Measurements from ENCODE around the gene SH3RF3.

The SH3RF3 gene

DNA sequence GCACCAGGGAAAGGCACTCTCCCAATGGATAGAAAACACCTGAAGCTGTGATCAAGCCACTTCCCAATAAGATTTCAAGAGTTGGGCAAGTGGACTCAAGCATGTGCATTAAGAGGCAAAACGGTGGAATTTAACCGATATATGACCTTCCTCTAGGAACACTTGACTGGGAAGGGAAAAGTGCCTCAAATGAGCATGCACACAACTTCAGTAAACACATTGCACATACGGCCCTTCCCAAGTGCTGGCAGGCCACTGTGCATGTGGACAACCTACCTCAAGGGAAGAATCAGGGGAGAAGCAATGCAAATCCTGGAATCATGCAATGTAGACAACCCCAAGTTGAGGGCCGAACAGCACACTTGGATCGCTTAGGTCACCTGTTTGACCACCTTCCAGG is 23.9 kb upstream of the SH3RF3 start:
- H3K4me2 ChIP-seq (ENCODE audit: low read length): no peak overlapping the region
- H3K27me3 ChIP-seq (ENCODE audit: insufficient read depth, low read length): no peaks in the 10 kb centered on the region
- no peak overlapping the region for H2BK120ac ChIP-seq (ENCODE audit: insufficient read depth, low read length, poor library complexity)
- no peak overlapping the region for H3K4me3 ChIP-seq (ENCODE audit: low read depth, low read length)
- no peak overlapping the region for H2AK5ac ChIP-seq (ENCODE audit: low read length)
- H2BK5ac ChIP-seq (ENCODE audit: low read depth, low read length, poor library complexity): no peak overlapping the region
- no peak overlapping the region for H3K23ac ChIP-seq (ENCODE audit: low read length)
- H3K4me1 ChIP-seq (ENCODE audit: control insufficient read depth in 1 of 2, insufficient read depth in 2 of 2, low read length in 2 of 2): no peaks in the 10 kb centered on the region
- H2BK12ac ChIP-seq (ENCODE audit: low read length): no peak overlapping the region
- H2AFZ ChIP-seq (ENCODE audit: insufficient read depth, low read length, poor library complexity): no peak overlapping the region
- H3K9me3 ChIP-seq (ENCODE audit: insufficient read depth, low read depth, low read length): no peaks in the 10 kb centered on the region
- no peaks in the 10 kb centered on the region for H3K79me1 ChIP-seq (ENCODE audit: low read length)
- no peak overlapping the region for H3K4ac ChIP-seq (ENCODE audit: low read depth, low read length)
- no peak overlapping the region for H3K18ac ChIP-seq (ENCODE audit: low read length)
- H3K36me3 ChIP-seq (ENCODE audit: control insufficient read depth in 1 of 2, insufficient read depth in 2 of 2, low read length in 2 of 2): no peaks in the 10 kb centered on the region
- no peak for DNase-seq
- H3K27ac ChIP-seq (ENCODE audit: low read depth, low read length): no peak overlapping the region
- H3K9ac ChIP-seq (ENCODE audit: low read length): no peak overlapping the region
- H3K14ac ChIP-seq (ENCODE audit: low read length): no peak overlapping the region
- no CpG with 5 or more reads among the region's 5 CpGs for WGBS (ENCODE audit: extremely low coverage, insufficient coverage, insufficient read length)
- H4K8ac ChIP-seq (ENCODE audit: low read depth, low read length): no peak overlapping the region
- H4K91ac ChIP-seq (ENCODE audit: low read depth, low read length): no peak overlapping the region
- no peak overlapping the region for H4K12ac ChIP-seq (ENCODE audit: low read depth, low read length)
- H3K79me2 ChIP-seq (ENCODE audit: control insufficient read depth, insufficient read depth, low read length, poor library complexity): no peaks in the 10 kb centered on the region

DNA sequence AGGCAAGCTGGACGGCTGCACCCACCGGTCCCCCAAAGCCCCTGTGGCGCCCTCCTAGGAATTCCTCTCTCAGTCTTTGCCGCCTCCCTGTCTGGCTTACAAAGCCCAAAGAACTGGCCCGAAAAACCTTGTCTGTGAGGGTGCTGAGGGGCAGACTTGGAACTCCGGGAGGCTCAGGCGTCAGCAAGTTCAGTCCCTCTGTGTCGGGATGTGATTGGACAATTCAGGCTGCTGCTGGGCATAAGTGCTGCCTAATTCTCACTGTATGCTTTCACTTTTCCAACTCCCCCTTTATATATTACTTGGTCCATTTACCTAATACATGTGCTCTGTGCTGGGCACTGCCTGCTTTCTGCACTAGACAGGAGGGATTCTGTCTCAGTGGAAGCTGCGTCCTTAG is 20.3 kb upstream of the SH3RF3 start:
- Histone ChIP-seq H3K14ac (ENCODE audit: low read length) (no peak overlapping the region), H3K18ac (ENCODE audit: low read length) (no peak overlapping the region), H2AFZ (ENCODE audit: insufficient read depth, low read length, poor library complexity) (no peak overlapping the region), H3K9me3 (ENCODE audit: insufficient read depth, low read depth, low read length) (no peaks in the 10 kb centered on the region), H3K23ac (ENCODE audit: low read length) (no peak overlapping the region), H2AK5ac (ENCODE audit: low read length) (no peak overlapping the region), H3K36me3 (ENCODE audit: control insufficient read depth in 1 of 2, insufficient read depth in 2 of 2, low read length in 2 of 2) (no peaks in the 10 kb centered on the region), H3K79me1 (ENCODE audit: low read length) (no peaks in the 10 kb centered on the region), H3K4me3 (ENCODE audit: low read depth, low read length) (no peak overlapping the region), H3K9ac (ENCODE audit: low read length) (no peak overlapping the region), H2BK5ac (ENCODE audit: low read depth, low read length, poor library complexity) (no peak overlapping the region), H3K4me1 (ENCODE audit: control insufficient read depth in 1 of 2, insufficient read depth in 2 of 2, low read length in 2 of 2) (no peaks in the 10 kb centered on the region), H4K91ac (ENCODE audit: low read depth, low read length) (no peak overlapping the region), H4K12ac (ENCODE audit: low read depth, low read length) (no peak overlapping the region), H3K27ac (ENCODE audit: low read depth, low read length) (no peak overlapping the region), H4K8ac (ENCODE audit: low read depth, low read length) (no peak overlapping the region), H3K79me2 (ENCODE audit: control insufficient read depth, insufficient read depth, low read length, poor library complexity) (no peaks in the 10 kb centered on the region), H2BK12ac (ENCODE audit: low read length) (no peak overlapping the region), H3K4ac (ENCODE audit: low read depth, low read length) (no peak overlapping the region), H3K27me3 (ENCODE audit: insufficient read depth, low read length) (no peaks in the 10 kb centered on the region), H2BK120ac (ENCODE audit: insufficient read depth, low read length, poor library complexity) (no peak overlapping the region), H3K4me2 (ENCODE audit: low read length) (no peak overlapping the region)
- no peak for DNase-seq
- WGBS (ENCODE audit: extremely low coverage, insufficient coverage, insufficient read length): no CpG with 5 or more reads among the region's 9 CpGs

DNA sequence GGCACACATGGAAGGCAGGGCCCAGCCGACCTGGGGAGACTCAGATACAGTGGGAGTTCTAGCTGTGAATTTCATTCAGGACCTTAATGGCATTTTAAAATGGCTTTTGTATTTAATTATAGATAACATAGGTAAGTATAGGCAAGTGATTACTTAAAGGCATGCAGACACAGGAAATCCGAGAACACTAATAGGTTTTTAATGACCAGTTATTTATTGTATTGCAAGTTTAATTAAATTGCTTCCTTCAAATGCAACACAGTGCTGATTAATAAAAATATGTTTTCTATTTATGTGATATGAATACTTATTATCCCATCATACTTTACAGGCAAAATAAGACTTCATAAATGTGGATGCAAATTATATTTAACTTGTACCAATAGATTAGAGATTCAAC is 19.7 kb upstream of the SH3RF3 start:
- WGBS (ENCODE audit: extremely low coverage, insufficient coverage, insufficient read length): no CpG with 5 or more reads among the region's 2 CpGs
- Histone ChIP-seq H3K23ac (ENCODE audit: low read length) (no peak overlapping the region), H2BK12ac (ENCODE audit: low read length) (no peak overlapping the region), H3K9ac (ENCODE audit: low read length) (no peak overlapping the region), H4K12ac (ENCODE audit: low read depth, low read length) (no peak overlapping the region), H4K8ac (ENCODE audit: low read depth, low read length) (no peak overlapping the region), H3K4me1 (ENCODE audit: control insufficient read depth in 1 of 2, insufficient read depth in 2 of 2, low read length in 2 of 2) (no peaks in the 10 kb centered on the region), H2BK120ac (ENCODE audit: insufficient read depth, low read length, poor library complexity) (no peak overlapping the region), H3K27ac (ENCODE audit: low read depth, low read length) (no peak overlapping the region), H3K9me3 (ENCODE audit: insufficient read depth, low read depth, low read length) (no peaks in the 10 kb centered on the region), H4K91ac (ENCODE audit: low read depth, low read length) (no peak overlapping the region), H3K79me1 (ENCODE audit: low read length) (no peaks in the 10 kb centered on the region), H3K4me2 (ENCODE audit: low read length) (no peak overlapping the region), H2AFZ (ENCODE audit: insufficient read depth, low read length, poor library complexity) (no peak overlapping the region), H2BK5ac (ENCODE audit: low read depth, low read length, poor library complexity) (no peak overlapping the region), H3K36me3 (ENCODE audit: control insufficient read depth in 1 of 2, insufficient read depth in 2 of 2, low read length in 2 of 2) (no peaks in the 10 kb centered on the region), H3K18ac (ENCODE audit: low read length) (no peak overlapping the region), H3K4ac (ENCODE audit: low read depth, low read length) (no peak overlapping the region), H3K27me3 (ENCODE audit: insufficient read depth, low read length) (no peaks in the 10 kb centered on the region), H3K14ac (ENCODE audit: low read length) (no peak overlapping the region), H2AK5ac (ENCODE audit: low read length) (no peak overlapping the region), H3K79me2 (ENCODE audit: control insufficient read depth, insufficient read depth, low read length, poor library complexity) (no peaks in the 10 kb centered on the region), H3K4me3 (ENCODE audit: low read depth, low read length) (no peak overlapping the region)
- DNase-seq: no peak

DNA sequence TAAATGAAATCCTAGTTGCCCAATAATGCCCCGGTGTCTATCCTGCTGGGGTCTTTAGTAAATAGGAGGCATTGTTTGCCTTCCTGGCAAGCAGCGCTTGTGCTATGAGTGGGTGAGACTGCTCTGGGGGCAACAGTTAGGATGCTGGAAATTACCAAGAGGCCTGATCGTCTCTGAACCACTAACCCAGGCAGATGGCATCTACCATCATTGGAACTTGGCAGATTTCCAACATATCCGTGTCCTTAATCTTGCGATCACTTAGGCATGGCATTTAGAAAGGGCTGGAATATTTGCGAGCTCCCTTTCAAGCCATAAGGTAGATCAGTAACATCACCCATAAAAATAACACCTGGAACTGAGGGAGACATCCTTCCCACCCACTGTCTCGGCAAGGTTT is 18.8 kb upstream of the SH3RF3 start:
- no peaks in the 10 kb centered on the region for H3K27me3 ChIP-seq (ENCODE audit: insufficient read depth, low read length)
- no peak overlapping the region for H3K4me2 ChIP-seq (ENCODE audit: low read length)
- H3K9me3 ChIP-seq (ENCODE audit: insufficient read depth, low read depth, low read length): no peaks in the 10 kb centered on the region
- no peak overlapping the region for H3K4me3 ChIP-seq (ENCODE audit: low read depth, low read length)
- no peak overlapping the region for H2BK12ac ChIP-seq (ENCODE audit: low read length)
- no peaks in the 10 kb centered on the region for H3K36me3 ChIP-seq (ENCODE audit: control insufficient read depth in 1 of 2, insufficient read depth in 2 of 2, low read length in 2 of 2)
- no peak overlapping the region for H3K4ac ChIP-seq (ENCODE audit: low read depth, low read length)
- H3K4me1 ChIP-seq (ENCODE audit: control insufficient read depth in 1 of 2, insufficient read depth in 2 of 2, low read length in 2 of 2): no peaks in the 10 kb centered on the region
- no peak overlapping the region for H4K91ac ChIP-seq (ENCODE audit: low read depth, low read length)
- H2AK5ac ChIP-seq (ENCODE audit: low read length): no peak overlapping the region
- no peak overlapping the region for H3K23ac ChIP-seq (ENCODE audit: low read length)
- H2AFZ ChIP-seq (ENCODE audit: insufficient read depth, low read length, poor library complexity): no peak overlapping the region
- H4K8ac ChIP-seq (ENCODE audit: low read depth, low read length): no peak overlapping the region
- no peak overlapping the region for H3K18ac ChIP-seq (ENCODE audit: low read length)
- no peak overlapping the region for H3K27ac ChIP-seq (ENCODE audit: low read depth, low read length)
- DNase-seq: no peak
- no peak overlapping the region for H3K14ac ChIP-seq (ENCODE audit: low read length)
- no peak overlapping the region for H2BK5ac ChIP-seq (ENCODE audit: low read depth, low read length, poor library complexity)
- H3K79me2 ChIP-seq (ENCODE audit: control insufficient read depth, insufficient read depth, low read length, poor library complexity): no peaks in the 10 kb centered on the region
- no peak overlapping the region for H4K12ac ChIP-seq (ENCODE audit: low read depth, low read length)
- no peaks in the 10 kb centered on the region for H3K79me1 ChIP-seq (ENCODE audit: low read length)
- no CpG with 5 or more reads among the region's 7 CpGs for WGBS (ENCODE audit: extremely low coverage, insufficient coverage, insufficient read length)
- H3K9ac ChIP-seq (ENCODE audit: low read length): no peak overlapping the region
- H2BK120ac ChIP-seq (ENCODE audit: insufficient read depth, low read length, poor library complexity): no peak overlapping the region

All from trophoblast cell (in vitro differentiated cells and primary cell).